ENCODE data around the gene SMPD2. TPM values are rescaled to one million over a fixed set of nuclear protein-coding genes. Genes with fewer than 3 reads are reported as not detected.

Gene SMPD2
- total RNA-seq, 4 donors from 2014 or later, result 21.8 to 34.5 (median 28.1) TPM

DNA sequence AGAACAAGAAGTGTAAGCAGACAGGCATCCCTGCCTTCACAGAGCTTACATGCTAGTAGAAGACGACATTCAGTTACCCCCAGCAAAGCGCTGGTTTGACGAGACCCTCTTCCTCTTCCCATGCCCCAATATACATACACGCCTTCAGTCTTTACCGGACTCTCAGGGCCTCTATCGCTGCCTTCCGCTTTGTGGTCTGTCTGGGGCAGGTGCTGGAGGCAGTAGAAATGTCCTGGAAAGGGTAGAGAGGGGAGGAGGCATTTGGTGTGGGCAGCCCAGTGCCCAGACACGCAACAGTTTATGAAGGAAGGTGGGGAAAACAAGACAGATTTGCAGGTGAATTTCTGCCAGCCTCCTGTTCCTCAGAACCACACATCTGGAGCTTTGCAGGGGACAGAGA, 6.0 kb downstream of the SMPD2 start:
- TF ChIP-seq EP300 (IDR thresholded peaks at IDR 0.05), result no peak
- TF ChIP-seq, protein P1, sequence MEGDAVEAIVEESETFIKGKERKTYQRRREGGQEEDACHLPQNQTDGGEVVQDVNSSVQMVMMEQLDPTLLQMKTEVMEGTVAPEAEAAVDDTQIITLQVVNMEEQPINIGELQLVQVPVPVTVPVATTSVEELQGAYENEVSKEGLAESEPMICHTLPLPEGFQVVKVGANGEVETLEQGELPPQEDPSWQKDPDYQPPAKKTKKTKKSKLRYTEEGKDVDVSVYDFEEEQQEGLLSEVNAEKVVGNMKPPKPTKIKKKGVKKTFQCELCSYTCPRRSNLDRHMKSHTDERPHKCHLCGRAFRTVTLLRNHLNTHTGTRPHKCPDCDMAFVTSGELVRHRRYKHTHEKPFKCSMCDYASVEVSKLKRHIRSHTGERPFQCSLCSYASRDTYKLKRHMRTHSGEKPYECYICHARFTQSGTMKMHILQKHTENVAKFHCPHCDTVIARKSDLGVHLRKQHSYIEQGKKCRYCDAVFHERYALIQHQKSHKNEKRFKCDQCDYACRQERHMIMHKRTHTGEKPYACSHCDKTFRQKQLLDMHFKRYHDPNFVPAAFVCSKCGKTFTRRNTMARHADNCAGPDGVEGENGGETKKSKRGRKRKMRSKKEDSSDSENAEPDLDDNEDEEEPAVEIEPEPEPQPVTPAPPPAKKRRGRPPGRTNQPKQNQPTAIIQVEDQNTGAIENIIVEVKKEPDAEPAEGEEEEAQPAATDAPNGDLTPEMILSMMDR (IDR thresholded peaks at IDR 0.05), result no peak
- TF ChIP-seq POLR2A (IDR thresholded peaks at IDR 0.05), result no peak
- TF ChIP-seq POLR2AphosphoS5 (IDR thresholded peaks at IDR 0.05), result no peak
- no peaks in the 10 kb centered on the region for H3K9me3 ChIP-seq
- 90% methylated on average over 8 of the region's 8 CpGs for WGBS
- H3K27ac ChIP-seq, result no peak overlapping the region
- no peak for DNase-seq (ENCODE audit: low spot score in 2 of 2)
- peaks cover 12% of the 10 kb centered on the region for H3K4me1 ChIP-seq
- H3K4me3 ChIP-seq, result no peak overlapping the region
- no peaks in the 10 kb centered on the region for H3K27me3 ChIP-seq
- peaks cover 55% of the 10 kb centered on the region for H3K36me3 ChIP-seq

- H3K4me3 ChIP-seq, result no peak overlapping the region
- peaks cover 60% of the 10 kb centered on the region for H3K36me3 ChIP-seq
- no peak for DNase-seq (ENCODE audit: low spot score in 2 of 2)
- no peaks in the 10 kb centered on the region for H3K27me3 ChIP-seq
- H3K4me1 ChIP-seq, result peaks cover 7% of the 10 kb centered on the region
- TF ChIP-seq POLR2A (IDR thresholded peaks at IDR 0.05), result no peak
- TF ChIP-seq POLR2AphosphoS5 (IDR thresholded peaks at IDR 0.05), result no peak
- TF ChIP-seq, protein P1 (IDR thresholded peaks at IDR 0.05), result no peak
- TF ChIP-seq EP300 (IDR thresholded peaks at IDR 0.05), result no peak
- H3K9me3 ChIP-seq, result no peaks in the 10 kb centered on the region
- no peak overlapping the region for H3K27ac ChIP-seq
- WGBS, result 84% methylated on average over 5 of the region's 10 CpGs
These were observed 6.6 kb downstream of the SMPD2 start for GRCh38 chr6:109447087-109447486.

GRCh38 chr6:109447878-109448555, 7.5 kb downstream of the SMPD2 start:
- peaks cover 57% of the 10 kb centered on the region for H3K36me3 ChIP-seq
- no peak for DNase-seq (ENCODE audit: low spot score in 2 of 2)

GRCh38 chr6:109448615-109449014, 8.1 kb downstream of the SMPD2 start:
- no peak overlapping the region for H3K27ac ChIP-seq
- TF ChIP-seq POLR2A (IDR thresholded peaks at IDR 0.05), result no peak
- TF ChIP-seq EP300 (IDR thresholded peaks at IDR 0.05), result no peak
- TF ChIP-seq POLR2AphosphoS5 (IDR thresholded peaks at IDR 0.05), result no peak
- TF ChIP-seq, protein P1 (IDR thresholded peaks at IDR 0.05), result no peak
- H3K4me1 ChIP-seq, result peaks cover 4% of the 10 kb centered on the region
- no peaks in the 10 kb centered on the region for H3K27me3 ChIP-seq
- 47% methylated on average over 5 of the region's 7 CpGs for WGBS
- peaks cover 51% of the 10 kb centered on the region for H3K36me3 ChIP-seq
- no peaks in the 10 kb centered on the region for H3K9me3 ChIP-seq
- no peak overlapping the region for H3K4me3 ChIP-seq
- no peak for DNase-seq (ENCODE audit: low spot score in 2 of 2)

More at GRCh38 chr6:109447878-109448555, 7.5 kb downstream of the SMPD2 start:
- 83% methylated on average over 5 of the region's 8 CpGs for WGBS
- H3K27me3 ChIP-seq, result no peaks in the 10 kb centered on the region
- H3K27ac ChIP-seq, result no peak overlapping the region
- TF ChIP-seq POLR2A (IDR thresholded peaks at IDR 0.05), result no peak
- TF ChIP-seq EP300 (IDR thresholded peaks at IDR 0.05), result no peak
- TF ChIP-seq, protein P1 (IDR thresholded peaks at IDR 0.05), result no peak
- TF ChIP-seq POLR2AphosphoS5 (IDR thresholded peaks at IDR 0.05), result no peak
- no peak overlapping the region for H3K4me3 ChIP-seq
- no peaks in the 10 kb centered on the region for H3K4me1 ChIP-seq
- no peaks in the 10 kb centered on the region for H3K9me3 ChIP-seq

DNA sequence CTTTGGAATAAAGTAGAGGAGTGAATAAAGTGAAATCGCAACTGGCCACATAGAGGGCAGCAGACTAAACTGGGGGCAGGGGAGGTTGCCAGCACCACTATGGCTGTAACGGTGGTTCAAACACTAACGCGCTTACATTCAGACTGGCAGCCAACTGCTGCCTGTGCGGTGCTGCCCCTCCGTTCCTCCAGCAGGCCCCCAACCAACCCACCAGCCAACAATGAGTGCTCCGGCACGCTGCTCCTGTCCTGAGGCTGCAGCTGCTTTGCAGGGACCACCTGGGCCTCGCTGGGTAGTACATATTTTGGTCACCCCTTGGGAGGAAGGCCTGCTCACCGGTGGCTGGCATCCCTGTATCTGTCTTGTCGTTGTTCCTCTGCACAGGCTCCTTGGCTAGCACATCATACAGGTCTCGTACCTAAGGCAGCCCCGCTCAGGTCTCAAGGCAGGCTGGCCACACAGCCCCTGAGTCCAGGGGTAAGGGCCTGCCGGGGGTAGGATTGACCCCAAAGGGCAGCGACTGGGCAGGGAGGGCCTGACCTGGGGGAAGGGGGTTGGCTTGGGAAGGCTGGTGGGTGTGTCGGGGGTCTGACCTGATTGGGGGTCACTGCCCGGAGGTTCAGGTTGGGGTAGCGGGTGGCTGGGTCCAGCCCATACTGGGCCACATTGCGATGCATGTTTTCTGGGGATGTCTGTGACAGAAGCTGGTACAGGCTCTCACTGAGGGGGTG, 8.7 kb downstream of the SMPD2 start:
- TF ChIP-seq POLR2A (IDR thresholded peaks at IDR 0.05) (no peak), POLR2AphosphoS5 (IDR thresholded peaks at IDR 0.05) (no peak), EP300 (IDR thresholded peaks at IDR 0.05) (no peak)
- TF ChIP-seq, protein P1 (IDR thresholded peaks at IDR 0.05), result no peak
- H3K27ac ChIP-seq, result no peak overlapping the region
- 84% methylated on average over 14 of the region's 19 CpGs for WGBS
- H3K36me3 ChIP-seq, result peaks cover 45% of the 10 kb centered on the region
- H3K4me1 ChIP-seq, result peaks cover 11% of the 10 kb centered on the region
- no peak overlapping the region for H3K4me3 ChIP-seq
- DNase-seq (ENCODE audit: low spot score in 2 of 2), result no peak
- H3K27me3 ChIP-seq, result no peaks in the 10 kb centered on the region
- H3K9me3 ChIP-seq, result no peaks in the 10 kb centered on the region
